ENCODE results near the gene HSPH1.

- TF ChIP-seq CTCF (IDR thresholded peaks at IDR 0.05) (no peak), EZH2phosphoT487 (IDR thresholded peaks at IDR 0.05) (no peak), EZH2 (IDR thresholded peaks at IDR 0.05) (no peak)
Observed at GRCh38 chr13:31199527-31199848, 37.8 kb upstream of the HSPH1 start.

Data from neural progenitor cell (in vitro differentiated cells).